ENCODE data around the gene BRPF1.

- TF ChIP-seq CTCF (IDR thresholded peaks at IDR 0.05 in 2 of 3, conservative IDR thresholded peaks at IDR 0.05 in 1 of 3; ENCODE audit: borderline replicate concordance in 1 of 3, insufficient read depth in 1 of 3, low read depth in 2 of 3, low read length in 2 of 3) (no peak), ATF3 (IDR thresholded peaks at IDR 0.05) (no peak), RAD21 (IDR thresholded peaks at IDR 0.05; ENCODE audit: low read depth) (no peak), POLR2A (IDR thresholded peaks at IDR 0.05; ENCODE audit: borderline replicate concordance, extremely low read depth, insufficient read depth, insufficient read length) (no peak), JUND (IDR thresholded peaks at IDR 0.05) (no peak), POLR2AphosphoS5 (IDR thresholded peaks at IDR 0.05; ENCODE audit: low read depth, low read length) (no peak), EZH2phosphoT487 (IDR thresholded peaks at IDR 0.05; ENCODE audit: borderline replicate concordance) (no peak), EGR1 (IDR thresholded peaks at IDR 0.05; ENCODE audit: low read depth) (no peak), REST (IDR thresholded peaks at IDR 0.05; ENCODE audit: low read depth) (no peak), ZBTB33 (IDR thresholded peaks at IDR 0.05; ENCODE audit: extremely low read depth, insufficient replicate concordance, low read length) (no peak), ZNF274 (IDR thresholded peaks at IDR 0.05; ENCODE audit: low read depth, low read length) (no peak)
These were observed 12.0 kb downstream of the BRPF1 start for GRCh38 chr3:9743548-9743947.
